Stimulated activated CD4-positive, alpha-beta T cell treated with anti-CD3 and anti-CD28 coated beads, Interleukin-2, amount 100 ng/mL, for 48 hours (primary cell): ENCODE measurements around the gene MLXIP.
"Not testable (repeated sequence)": the region's sequence is repeated elsewhere in the genome, so short reads cannot be mapped to it uniquely, and the experiment has no call there.

ENCODE experiments used
- DNase-seq, 2 donors: peaks; one replicate each; pipeline ENCODE4 v3.0.0-alpha.2; 2020

The MLXIP gene

GRCh38 chr12:122097584-122097926, 19.0 kb downstream of the MLXIP start:
- DNase-seq, result no peak

DNA sequence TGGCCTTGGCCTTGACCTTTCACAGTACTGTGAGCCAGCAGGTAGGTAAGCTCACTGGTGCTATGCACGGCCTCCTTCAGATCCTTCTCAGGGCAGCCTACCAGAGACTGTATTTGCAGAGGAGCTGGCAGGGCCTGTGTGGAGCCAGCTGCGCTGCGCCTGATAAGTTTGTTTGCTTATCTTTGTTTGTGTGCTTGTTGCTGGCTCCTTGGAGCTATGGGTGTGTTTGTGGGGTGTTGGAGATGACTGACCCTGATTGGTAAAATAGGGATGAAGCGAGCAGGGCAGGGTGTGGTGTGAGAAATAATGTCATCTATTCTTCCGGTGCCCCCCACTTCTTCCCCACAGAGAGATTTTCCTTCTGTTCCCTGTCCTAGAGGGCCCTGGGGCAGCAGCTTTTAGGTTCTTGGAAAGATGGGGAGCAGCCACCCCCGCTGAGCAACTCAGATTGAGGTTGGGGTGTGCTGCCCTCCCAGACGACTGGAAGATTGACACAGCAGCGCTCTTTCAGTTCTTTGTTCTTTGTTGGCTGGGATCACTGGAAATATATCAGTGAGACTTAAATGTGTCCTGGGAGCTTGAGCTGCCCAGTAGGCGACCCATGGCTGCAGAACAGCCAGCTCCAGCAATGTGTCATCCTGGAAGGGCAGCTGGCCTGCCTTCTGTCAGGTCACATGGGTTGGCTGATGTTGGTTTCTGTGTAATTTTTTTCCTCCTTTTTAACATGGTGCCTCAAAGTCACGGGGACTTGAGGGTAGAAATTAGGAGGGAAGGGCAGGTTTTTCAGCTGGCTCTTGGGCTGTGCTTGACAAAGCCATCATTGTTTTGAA, 19.6 kb downstream of the MLXIP start:
- no peak for DNase-seq

GRCh38 chr12:122099280-122099749, 20.8 kb downstream of the MLXIP start:
- no peak for DNase-seq

DNA sequence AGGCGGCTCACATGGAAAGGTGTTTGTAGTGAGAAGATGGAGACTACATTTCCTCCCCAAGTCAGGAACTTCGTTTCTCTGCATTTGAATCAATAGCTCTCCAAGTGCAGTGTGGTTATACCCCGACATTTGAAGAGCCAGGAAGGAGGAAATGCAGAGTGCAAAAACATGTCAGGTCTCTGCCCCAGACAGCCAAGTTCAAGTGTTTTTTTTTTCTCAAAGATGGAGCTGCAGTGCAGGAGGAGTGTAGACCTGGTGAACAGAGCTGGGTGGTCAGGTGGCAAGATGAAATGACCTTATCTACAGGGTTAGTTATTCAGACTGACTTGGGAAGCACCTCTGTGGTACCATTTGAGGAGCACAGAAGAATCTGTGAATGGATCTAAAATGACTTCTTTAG, 21.3 kb downstream of the MLXIP start:
- no peak for DNase-seq

GRCh38 chr12:122100568-122100967, 22.0 kb downstream of the MLXIP start:
- DNase-seq, result no peak

GRCh38 chr12:122102331-122102730, 23.8 kb downstream of the MLXIP start:
- DNase-seq, result no peak

- DNase-seq, result no peak
These were observed 26.3 kb downstream of the MLXIP start for GRCh38 chr12:122104844-122105243.

DNA sequence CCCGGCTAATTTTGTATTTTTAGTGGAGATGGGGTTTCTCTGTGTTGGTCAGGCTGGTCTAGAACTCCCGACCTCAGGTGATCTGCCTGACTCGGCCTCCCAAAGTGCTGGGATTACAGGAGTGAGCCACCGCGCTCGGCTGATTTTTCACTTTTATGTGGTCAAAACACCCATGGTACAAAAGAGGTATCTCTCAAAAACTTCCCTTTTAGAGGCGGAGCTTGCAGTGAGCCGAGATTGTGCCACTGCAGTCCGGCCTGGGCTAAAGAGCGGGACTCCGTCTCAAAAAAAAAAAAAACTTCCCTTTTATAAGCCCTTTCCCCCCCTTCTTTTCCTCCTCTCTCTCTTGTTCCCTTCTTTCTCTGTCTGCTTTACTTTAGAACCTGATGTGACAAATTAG, 26.9 kb downstream of the MLXIP start:
- not testable (repeated sequence) for DNase-seq

- DNase-seq, result no peak
These were observed 28.3 kb downstream of the MLXIP start for GRCh38 chr12:122106843-122107242.

DNA sequence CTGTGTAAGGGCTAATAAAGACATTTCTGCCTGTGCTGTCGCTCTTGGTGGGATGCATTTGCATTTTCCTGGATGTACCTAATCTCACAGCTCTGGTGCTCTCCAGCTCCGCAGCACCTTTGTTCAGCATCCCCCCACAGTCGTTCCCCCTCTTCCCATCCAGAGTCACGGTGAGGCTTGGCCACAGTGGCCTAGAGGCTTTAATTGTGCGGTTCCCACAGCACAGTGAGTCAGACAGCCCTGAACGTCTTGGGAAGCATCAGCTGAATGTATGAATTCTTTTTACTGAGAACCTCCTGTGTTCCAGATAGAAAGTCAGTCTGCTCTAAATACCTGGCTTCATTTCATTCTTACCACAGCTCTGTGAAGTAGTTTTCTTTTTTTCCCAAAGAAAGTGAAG, 28.7 kb downstream of the MLXIP start:
- DNase-seq, result no peak

DNA sequence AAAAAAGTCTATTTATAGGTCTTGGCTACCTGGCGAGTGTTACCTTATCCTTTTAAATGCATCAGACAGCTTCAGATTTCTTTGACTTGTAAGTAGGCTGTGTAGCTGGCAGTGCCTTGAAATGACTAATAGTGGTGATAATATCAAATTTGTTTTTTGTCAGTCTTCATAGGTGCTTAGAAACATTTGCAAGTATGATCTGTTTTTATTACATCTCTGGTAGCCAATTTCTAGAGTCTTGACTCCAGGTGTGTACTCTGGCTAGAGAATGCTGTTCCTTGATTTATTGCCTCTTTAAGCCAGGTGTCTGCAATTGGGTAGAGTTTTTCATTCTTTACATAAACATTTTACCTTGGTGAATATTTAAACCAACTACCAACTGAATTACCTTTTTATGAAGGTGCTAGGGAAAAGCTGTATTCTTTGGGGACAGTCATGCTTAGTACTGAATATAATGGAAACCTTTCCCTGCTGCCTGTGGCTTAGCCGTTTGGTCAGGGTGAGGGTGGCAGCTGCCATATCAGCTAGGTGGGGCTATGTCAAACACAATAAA, 32.6 kb downstream of the MLXIP start:
- DNase-seq, result no peak

GRCh38 chr12:122116707-122117535, 38.4 kb downstream of the MLXIP start:
- DNase-seq, result no peak

- no peak for DNase-seq
These were observed 39.4 kb downstream of the MLXIP start for GRCh38 chr12:122117979-122118378.

DNA sequence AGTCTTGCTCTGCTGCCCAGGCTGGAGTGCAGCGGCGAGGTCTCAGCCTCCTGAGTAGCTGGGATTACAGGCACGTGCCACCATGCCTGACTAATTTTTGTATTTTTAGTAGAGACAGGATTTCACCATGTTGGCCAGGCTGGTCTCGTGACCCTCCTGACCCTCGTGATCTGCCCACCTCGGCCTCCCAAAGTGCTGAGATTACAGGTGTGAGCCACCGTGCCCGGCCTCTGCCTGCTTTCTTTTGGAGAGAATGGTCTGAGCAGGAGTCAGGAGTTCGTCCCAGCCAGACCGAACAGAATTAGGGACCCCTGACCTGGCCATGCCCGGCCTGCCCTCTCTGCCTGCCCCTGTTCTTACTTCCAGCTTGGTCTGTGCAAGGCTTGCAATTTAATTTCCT, 42.8 kb downstream of the MLXIP start:
- DNase-seq, result not testable (repeated sequence)

DNA sequence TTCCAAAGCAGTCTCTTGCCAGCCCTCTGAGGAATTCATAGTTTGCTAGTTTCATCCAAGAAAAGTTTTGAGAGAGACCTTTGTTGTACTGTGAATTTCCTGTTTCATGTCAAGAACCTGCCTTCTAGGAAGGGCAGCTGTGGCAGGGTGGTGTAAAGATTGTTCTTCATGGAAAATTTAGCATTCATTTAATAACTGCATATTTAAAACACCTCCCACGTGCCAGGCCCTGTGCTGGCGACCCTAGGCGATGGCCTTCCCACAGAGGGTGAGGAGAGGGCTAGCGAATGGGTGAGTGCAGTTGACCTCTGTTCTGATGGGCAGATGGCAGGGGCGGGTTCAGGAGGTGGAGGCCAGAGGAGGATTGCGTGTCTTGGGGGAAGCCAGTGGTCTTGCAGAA, 43.2 kb downstream of the MLXIP start:
- no peak for DNase-seq

- peak; percentile 72 to 76 for DNase-seq
These were observed 44.6 kb downstream of the MLXIP start for GRCh38 chr12:122123051-122123760.

DNA sequence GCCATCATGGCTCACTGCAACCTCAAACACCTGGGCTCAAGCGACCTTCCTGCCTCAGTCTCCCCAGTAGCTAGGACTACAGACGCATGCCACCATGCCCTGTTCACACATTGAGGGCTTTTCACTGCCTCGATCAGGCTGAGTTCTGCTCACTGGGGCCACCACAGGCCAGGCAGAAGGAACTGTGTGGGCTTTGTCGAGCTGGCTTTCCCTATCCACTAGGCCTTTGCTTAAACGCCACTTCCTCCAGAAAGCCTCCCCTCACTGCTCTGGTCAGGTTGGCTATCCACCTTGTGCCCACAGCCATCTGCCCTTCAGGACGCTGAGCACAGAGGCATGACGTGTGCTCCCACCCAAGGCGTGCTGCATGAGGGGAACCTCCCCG, 45.2 kb downstream of the MLXIP start:
- DNase-seq, result no peak

DNA sequence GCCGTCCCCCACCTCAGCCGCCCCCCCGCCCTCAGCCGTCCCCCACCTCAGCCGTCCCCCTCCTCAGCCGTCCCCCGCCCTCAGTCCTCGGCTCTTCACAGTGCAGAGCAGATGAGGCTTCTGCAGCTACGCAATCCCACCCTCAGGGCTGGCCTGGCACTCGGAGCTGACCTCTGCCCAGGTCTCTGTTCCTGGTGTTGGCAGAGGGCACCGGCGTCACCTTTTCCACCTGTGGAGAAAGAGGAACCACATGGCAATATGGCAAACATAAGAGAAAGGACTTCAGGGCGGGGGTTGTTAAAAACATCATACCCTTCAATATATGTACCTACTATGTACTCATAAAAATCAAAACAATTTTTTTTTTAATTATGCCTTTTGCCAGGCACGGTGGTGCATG, 45.8 kb downstream of the MLXIP start:
- no peak for DNase-seq

DNA sequence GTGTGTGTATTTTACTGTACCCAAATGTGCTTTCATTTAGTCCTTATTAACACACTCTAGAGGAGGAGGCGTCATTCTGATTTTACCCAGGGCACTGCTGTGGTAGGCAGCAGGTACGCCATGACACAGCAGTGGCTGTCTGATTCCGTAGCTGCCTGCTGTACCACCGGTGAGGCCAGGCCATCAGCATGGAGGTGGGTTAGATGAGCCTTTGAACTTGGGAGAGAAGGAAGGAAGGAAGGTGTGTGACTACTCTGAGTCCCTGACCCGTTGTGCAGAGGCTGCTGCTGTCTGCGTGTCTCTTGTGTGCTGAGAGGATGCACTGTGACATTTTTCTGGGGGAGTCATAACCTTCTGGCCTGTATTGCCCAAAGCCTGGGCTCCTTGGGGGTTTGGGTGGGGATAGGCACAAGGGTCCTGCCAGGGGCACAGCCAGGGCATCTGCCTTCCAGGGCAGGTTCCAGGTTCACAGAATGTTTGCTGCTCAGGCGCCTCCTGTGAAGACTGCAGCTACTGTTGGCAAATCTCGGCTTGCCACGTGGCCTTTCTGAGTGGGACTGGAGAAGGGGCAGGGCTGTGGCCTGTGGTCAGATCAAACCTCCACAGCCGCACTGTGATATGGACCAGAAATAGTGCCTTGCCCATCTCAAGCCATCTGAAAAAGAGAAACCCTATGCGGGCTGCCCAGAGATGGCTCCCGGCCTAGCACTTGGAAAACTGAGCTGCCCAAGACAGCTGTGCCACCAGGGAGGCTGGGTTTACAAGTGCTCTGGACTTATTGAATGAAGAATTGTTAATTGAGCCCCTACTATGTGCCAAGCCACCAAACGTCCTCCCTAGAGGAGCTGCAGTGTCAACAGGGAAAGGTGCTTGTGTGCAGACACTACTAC, 47.1 kb downstream of the MLXIP start:
- no peak for DNase-seq

GRCh38 chr12:122126342-122126635, 47.7 kb downstream of the MLXIP start:
- no peak for DNase-seq

GRCh38 chr12:122126713-122127597, 48.4 kb downstream of the MLXIP start:
- no peak for DNase-seq
